A172 (cell line): ENCODE measurements around the gene DQX1. TPM values are rescaled to one million over a fixed set of nuclear protein-coding genes. Genes with fewer than 3 reads are reported as not detected.
A peak's percentile ranks its signal among the peaks of the same experiment; 100 is the strongest.
"Not testable (repeated sequence)": the region's sequence is repeated elsewhere in the genome, so short reads cannot be mapped to it uniquely, and the experiment has no call there.

Source experiments
- DNase-seq: peaks from one replicate; pipeline ENCODE4 v3.0.0-alpha.2; 2015; ENCODE audit warnings: low spot score
- total RNA-seq: library from RNA; depleted of rRNA; stranded (reverse); fragments of >200 nt; shearing (Covaris generic); gene quantifications from 2 replicates; pipeline ENCODE4 v1.2.3, GENCODE V29; 2014

Gene DQX1
- total RNA-seq, 1 experiment from 2014 or later: not detected

DNA sequence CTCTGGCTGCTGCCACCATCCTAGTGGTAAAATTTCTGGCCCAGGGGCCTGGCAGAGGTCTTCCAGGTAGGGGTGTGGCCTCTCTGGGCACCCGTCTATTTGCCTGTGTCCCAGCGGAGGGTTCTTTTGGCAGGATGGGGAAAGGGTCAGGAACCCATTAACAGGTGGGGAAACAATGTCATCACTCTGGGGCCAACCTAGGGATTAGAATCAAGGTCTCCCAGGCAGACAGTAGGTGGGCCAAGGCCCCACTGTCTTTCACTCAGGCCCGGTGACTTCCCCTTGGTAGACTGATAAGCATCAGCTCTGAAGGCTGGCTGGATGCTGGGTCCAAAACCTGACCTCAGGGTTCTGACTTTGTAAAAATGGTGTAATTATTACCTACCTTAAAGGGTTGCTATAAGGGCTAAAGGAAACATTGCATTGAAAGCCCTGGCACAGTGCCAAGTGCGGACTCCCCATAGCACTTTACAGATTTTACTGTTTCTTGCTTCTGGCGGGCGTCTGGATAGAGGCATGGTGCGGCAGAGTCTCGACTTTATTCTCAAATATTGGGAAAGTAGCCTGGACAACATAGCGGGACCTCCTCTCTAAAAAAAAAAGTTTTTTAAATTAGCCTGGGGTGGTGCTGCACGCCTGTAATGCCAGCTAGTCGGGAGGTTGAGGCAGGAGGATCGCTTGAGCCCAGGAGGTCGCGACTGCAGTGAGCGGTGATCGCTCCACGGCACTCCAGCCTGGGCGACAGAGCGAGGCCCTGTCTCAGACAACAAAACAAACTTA lies 28.8 kb downstream of the DQX1 start:
- no peak for DNase-seq

DNA sequence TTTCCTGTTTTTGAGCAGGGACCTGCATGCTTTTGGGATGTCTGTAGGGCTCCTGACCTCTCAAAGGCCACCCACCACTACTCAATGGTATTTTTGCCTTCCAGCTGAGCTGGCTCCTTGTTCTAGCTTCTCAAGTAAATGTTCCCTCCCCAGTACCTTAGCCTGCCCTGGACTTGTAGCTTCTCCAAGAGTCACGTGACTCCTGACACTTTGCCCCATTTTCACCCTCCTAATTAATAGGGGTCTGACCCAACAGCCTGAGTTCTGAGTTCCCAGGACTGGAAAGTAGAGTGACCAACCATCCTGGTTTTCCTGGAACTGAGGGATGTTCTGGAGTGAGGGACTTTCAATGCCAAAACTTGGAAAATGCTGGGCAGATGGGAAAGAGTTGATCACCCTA lies 30.6 kb downstream of the DQX1 start:
- DNase-seq: no peak

DNA sequence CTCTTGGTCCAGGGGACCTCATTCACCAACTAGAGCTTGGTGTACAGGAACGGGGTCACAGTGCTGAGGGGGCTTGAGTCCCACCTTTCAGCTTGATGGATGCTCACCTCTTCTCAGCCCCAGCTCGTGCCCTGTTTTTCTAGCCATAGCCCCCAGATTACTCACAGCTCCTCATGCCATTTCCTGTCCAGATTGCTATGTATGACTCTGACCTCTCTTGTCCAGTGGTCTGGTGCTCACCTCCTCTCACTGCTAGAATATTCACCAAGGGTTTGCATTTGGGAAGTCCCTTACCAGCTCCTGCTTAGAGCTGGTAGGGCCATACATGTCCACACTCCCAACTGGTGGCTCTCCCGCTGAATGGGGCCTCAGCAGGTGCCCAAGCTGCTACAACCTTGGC lies 32.5 kb downstream of the DQX1 start:
- no peak for DNase-seq

DNA sequence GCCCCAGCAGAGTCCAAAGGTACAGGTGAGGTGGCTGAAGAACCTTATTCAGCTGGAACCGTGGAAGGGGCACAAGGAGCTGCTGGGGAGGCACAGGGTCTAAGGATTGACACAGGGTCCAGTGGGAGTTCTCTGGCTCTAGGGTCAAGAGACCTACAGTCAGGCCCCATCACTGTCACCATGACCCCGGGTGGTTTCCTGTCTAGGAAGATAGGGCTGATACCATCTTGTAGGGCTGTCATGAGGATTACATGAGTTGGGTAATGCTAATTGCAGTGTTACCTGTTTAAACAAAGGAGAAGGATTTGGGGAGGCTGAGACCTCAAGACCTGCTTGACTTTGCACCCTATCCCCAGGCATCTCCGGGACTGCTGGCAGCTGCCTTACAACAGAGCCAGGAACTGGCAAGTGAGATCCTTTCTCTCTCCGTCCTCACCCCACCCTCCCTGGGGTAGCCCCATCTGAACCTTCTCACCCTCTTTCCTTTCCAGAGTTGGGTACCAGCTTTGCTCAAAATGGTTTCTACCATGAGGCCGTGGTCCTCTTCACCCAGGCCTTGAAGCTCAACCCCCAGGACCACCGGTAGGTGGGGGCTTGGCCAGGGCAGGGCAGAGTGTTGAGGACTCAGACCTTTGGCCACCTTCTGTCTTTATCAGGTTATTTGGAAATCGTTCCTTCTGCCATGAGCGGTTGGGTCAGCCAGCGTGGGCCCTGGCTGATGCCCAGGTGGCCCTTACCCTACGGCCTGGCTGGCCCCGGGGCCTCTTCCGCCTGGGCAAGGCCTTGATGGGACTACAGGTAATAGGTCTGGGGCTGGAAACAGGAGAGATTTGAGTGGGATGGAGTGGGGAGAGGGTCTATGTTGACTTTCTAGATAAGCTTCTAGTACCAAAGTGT lies 34.1 kb downstream of the DQX1 start:
- DNase-seq: no peak

DNA sequence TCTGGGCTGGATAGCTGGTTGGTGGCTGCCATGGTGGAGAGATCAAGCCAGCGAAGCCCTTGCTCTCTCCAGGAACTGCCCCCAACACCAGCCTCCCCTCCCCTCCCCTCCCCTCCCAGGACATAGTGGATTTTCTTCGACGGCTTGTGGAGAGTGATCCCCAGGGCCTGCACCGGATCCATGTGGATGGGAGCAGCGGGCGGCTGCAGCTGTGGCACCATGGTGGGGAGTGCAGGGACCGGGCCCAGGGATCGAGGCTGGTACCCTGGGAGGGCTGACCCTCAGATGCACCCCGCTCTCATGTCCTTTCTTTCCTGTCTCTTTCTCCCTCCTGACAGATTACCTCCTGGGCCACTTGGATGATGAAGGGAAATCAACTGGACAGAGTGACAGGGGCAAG lies 36.1 kb downstream of the DQX1 start:
- no peak for DNase-seq

DNA sequence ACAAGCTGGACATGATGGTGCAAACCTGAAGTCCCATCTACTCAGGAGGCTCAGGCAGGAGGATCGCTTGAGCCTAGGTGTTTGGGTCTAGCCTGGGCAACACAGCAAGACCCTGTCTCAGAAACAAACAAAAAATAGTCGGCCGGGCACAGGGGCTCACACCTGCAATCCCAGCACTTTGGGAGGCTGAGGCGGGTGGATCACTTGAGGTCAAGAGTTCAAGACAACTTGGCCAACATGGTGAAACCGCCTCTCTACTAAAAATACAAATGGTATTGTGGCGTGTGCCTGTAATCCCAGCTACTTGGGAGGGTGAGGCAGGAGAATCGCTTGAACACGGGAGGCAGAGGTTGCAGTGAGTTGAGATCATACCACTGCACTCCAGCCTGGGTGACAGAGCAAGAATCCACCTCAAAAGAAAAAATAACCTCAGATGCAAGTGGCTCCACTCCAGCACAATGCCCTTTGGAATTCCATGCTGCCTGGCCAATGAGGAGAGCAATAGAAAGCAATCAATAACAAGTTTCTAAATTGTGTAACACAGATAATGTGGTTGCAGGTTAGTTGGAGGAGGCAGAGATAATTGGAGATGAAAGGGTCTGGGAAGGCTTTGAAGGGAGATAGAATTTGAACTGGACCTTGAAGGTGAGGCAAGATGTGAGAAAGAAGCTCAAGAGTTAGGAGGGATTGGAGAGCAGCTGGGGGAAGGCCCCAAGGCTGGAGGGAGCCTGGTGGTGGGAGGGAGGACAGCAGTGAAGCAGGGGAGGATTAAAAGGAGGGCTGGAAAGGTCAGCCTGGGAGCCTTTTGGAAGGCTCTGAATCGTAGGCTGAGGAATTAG lies 37.2 kb downstream of the DQX1 start:
- no peak for DNase-seq

DNA sequence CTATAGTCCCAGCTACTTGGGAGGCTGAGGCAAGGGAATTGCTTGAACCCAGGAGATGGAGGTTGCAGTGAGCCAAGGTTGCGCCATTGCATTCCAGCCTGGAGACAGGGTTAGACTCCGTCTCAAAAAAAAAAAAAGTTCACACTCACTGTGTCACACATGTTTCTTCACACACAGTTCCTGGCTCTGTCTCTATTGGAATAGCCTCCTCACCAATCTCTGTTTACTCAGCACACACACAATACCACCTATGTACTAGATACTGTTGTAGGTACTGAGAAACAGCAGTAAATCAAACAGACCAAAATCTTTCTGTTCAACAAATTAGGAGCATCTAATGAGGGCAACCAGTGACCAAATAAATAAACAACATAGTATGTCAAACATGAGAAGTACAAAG lies 39.9 kb downstream of the DQX1 start:
- no peak for DNase-seq

DNA sequence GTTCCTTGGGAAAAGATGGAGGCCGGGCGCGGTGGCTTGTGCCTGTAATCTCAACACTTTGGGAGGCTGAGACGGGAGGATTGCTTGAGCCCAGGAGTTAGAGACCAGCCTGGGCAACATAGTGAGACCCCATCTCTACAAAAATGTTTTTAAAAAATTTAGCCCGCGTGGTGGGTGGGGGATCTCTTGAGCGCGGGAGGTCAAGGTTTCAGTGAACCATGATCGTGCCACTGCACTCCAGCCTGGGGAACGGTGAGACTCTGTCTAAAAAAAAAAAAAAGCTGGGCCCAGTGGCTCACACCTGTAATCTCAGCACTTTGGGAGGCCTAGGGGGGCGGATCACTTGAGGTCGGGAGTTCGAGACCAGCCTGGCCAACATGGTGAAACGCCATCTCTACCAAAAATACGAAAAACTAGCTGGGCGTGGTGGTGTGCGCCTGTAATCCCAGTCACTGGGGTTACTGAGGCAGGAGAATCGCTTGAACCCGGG lies 42.3 kb downstream of the DQX1 start:
- not testable (repeated sequence) for DNase-seq

DNA sequence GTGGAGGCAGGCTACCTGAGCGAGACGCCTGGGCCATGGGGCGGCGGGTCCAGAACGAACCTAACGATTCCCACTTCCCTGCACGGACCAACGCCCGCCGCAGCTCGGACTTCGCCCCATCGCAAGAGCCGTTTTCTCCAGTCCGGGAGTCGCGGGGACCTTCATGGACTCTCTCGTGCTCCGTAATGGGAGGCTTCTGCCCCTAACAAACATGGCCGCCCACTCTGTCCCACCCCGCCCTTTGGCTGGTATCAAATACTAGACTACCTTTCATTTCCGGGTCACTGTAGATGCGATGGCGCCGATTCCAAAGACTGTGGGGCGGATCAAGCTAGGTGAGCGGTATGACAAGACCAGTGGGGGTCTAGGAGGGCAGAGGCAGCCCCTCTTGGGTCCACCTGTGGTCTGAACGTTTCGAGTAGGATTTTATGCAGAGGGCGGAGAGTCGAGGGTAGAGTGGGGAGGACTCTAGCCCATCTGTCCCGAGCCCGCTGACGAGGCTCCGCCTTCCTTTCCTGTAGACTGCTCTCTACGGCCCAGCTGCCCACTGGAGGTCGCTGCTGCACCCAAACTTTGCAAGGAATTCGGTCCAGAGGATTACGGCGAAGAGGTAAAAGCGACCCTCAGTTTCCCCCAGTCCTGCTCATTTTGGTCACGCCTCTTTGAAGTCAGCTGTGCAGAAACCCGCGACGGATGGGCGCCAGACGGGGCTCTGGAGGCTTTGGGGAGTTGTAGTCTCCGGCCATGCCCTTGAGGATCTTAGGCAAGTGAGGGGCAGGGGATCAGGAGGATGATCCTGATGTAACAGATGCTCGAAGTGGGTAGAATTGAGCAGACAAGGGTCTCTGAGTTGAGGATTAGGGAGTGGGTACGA lies 43.0 kb downstream of the DQX1 start, which contains the start of the genes CCDC142 and TTC31:
Gene CCDC142, minus strand, starts transcription at position 198 of the 874 bp plus-strand sequence. Its CDS starts 161 bp downstream, at position 37.
Gene TTC31, plus strand, starts transcription at position 281 of the 874 bp plus-strand sequence. Its CDS starts 15 bp downstream, at position 296.
- DNase-seq: peak; percentile 94

DNA sequence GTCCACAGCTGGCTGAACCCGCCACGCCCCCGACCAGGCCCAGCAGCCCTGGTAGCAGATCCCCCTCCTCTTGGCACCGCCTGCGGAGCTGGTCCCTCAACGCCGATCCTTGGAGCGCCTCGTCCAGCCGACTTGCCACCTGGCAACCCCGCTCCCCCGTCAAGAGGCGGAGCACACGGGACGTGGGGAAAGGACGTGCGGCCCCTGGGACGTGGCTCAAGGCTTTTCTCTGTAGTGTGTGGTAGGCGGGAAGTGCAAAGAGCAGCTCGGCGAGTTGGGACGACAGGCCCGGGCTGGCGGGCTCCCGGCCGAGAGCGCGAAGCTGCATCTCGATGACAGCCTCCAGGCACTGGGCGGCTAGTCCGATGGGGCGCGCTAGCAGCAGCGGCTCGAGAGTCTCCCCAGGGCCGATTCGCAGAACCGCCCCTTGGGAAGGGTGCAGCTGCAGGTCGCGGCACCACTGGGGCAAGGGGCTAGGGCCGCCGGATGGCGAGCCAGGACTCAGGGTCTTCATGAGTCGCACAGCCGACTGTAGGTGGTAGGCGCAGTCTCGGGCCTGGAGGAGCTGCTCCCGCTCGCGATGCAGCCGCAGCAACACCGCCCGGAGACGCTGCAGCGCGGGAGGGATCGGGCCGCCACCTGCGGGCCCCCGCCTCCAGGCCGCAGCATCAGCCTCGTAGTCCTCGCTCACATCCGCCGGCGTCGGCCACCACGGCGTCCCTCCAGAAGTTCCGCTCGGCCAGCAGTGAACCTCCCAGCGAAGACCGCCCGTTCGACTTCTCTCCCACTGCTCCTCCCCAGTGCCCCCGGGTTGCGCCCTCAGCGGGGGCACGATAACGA lies 43.9 kb downstream of the DQX1 start:
- DNase-seq: no peak

DNA sequence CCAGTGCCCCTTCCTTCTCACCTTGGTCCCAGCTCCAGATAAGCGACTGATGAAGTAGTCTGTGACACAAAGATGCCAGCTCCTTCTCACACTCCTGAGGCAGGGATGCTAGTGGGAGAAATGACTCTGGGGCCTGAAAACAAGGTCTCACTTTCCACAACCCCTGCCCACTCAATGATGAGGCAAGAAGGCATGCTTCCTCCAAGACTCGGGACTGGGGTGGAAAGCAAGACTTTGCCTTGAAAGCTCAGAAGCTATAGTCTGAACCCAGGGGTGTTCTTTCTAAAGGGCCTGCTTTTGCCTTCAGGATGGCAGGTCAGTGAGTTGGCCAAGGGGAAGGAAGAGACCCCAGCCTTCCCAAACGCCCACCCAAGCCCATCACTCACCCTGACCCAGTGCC lies 44.6 kb downstream of the DQX1 start:
- DNase-seq: no peak

DNA sequence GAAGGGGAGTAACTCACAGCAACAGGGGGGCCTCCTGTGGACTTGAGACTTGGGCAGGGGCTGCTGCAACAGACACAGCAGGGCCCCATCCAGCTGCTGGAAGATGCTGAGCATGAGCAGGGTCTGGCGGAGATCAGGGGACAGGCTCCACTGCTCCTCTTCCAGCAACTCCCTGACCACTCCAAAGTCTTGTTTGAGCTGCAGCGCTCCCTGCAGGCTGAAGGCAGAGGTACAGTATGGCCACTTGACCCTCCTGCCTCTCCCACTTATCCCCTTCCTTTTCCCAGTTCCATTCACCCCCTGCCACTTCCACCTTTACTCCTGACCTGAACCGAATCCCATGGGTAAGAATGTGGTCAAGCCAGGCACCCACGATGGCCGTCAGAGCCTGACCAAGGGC lies 51.1 kb downstream of the DQX1 start:
- DNase-seq: no peak

DNA sequence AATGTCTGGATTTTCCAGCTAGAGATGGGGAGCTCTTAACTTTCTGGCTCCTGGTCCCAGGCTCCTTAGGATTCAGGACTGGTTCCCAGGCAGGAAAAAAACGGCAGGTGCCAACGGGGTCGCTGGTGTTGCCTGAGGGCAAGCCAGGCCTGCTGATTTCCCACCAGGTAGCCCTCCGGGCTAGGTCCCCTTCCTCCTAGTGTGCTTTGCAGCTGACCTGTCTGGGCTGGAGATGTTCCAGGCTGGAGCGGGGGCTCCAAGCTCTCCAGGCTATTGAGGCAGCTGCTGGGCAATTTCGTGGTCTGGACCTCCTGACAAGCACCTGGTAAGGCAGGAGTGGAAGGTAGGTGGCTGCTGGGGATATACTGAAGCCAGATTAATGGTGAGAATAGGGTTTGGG lies 51.5 kb downstream of the DQX1 start:
- DNase-seq: no peak

DNA sequence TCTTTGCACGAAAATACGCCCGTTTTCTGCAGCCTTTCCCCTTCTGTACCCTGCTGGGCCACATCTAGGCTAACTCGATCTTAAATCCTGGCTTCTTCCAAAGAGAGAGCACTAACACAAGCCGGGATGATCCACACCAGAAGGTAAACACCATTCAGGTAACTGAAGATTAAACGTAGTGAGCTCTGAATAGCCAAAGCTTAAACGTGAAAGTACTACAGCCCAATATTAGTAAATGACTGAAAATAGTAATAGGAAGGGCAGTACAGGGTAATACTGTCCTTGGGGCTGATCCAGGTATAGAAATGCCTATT lies 53.1 kb downstream of the DQX1 start:
- no peak for DNase-seq

DNA sequence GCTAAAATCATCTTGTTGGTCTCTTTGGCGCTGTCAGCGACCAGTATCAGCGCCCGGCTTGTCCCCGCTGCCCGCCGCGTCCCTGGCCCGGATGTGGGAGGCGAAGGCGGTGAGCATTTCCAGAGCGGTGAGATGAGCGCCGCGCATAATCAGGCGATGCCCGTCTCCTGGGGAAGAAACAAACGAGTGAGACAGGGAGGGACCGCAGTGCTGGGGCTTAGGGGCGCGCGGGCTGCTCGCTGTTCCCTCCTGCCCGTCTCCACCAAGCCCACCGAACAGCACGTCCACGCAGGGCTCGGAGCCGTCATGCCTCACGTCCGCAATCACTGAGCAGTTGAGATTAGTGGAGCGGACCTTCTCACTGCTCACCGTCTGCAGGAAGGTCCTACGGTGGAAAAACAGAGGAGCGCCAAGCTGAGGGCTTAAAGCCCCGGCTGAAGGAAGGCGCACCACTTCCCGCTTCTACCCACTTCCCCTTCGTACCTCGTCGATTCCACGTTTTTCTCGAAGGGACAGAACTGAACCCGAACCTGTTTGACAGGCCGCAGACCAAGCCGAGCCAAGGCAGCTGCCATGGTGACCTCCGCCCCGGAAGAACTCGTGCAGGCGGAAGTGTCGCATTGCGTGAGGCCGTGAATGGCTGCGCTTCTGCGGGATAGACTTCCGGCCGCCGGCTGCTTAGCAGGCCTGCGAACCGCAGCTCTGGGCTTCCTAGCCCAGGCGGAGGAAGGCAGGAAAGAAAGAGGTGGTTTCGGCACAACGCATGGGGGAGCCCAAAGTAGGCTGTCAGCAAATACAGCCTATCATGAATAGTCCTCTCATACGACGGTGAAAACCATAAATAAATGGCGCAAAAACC lies 53.7 kb downstream of the DQX1 start, which contains the start of gene MRPL53:
Gene MRPL53, minus strand, starts transcription at position 595 of the 859 bp plus-strand sequence. Its CDS starts 20 bp downstream, at position 575.
- DNase-seq: peak; percentile 79

DNA sequence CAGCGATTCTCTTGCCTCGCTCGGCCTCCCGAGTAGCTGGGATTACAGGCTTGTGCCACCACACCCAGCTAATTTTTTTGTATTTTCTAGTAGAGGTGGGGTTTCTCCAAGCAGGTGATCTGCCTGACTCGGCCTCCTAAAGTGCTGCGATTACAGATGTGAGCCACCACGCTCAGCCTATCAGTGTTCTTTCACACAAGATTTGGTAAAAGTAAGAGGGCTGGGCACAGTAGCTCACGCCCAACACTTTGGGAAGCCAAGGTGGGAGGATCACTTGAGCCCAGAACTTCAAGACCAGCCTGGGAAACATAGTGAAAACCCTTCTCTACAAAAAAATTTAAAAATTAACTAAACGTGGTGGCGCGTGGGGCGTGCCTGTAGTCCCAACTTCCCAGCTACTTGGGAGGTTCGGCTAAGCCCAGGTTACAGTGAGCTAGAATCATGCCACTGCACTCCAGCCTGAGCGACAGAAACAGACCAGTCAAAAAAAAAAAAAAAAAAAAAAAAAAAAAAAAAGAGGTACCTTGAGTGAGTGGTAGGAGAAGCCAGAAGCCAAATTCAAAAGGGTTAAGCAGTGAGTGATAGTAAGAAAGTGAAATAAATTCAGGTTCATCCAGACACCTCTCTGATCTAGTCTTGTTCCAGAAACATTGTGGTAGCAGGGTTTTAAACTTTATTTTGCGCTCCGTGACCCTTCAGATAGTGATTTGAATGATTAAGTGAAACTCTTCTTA lies 54.5 kb downstream of the DQX1 start:
- no peak for DNase-seq

DNA sequence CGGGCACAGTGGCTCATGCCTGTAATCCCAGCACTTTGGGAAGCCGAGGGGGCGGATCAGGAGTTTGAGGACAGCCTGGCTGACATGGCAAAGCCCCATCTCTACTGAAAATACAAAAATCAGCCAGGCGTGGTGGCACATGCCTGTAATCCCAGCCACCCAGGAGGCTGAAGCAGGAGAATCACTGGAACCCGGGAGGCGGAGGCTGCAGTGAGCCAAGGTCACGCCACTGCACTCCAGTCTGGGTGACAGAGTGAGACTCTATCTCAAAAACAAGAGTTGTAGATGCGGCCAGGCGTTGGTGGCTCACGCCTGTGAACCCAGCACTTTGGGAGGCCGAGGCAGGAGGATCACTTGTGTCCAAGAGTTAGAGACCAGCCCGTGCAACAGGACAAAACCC lies 55.3 kb downstream of the DQX1 start:
- DNase-seq: not testable (repeated sequence)
